ENCODE measurements around the gene PATJ.
"Not testable (repeated sequence)": the region's sequence is repeated elsewhere in the genome, so short reads cannot be mapped to it uniquely, and the experiment has no call there.

Gene PATJ

DNA sequence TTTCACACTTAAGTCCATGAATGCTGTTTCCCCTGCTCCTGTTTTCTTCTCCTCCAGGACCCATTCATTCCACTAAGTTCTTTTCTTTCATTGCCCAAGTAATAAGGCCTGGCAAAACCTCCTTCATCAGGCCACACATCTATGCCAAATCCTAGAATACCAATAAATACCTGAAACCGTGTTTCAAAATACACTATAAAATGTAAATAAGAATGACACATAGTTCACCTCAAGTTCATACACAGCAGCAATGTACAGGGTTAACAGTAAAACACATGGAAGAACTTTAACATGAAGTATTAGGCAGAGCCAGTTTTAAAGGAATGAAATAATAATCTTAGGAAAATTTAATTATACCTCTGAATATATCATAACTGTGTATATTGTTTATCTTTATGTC lies 365.6 kb downstream of the PATJ start:
- DNase-seq = no peak

DNA sequence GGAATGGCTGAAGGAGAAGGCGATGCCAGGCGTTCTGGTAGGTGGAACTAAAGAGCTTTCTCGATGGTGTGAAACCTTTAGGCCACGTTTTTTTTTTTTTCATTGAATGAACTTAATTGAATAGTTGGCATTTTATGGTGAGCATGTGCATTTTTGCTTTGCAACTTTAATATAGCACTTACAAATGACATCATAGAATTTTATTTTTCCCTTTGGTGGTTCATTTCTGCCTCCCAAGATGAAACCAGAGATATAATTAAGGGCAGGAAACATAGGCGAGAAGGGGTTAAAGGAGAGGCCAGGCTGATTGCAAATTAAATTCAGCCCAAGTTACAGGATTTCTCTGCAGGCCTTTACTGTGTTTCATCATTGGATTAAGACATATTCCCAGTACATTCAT lies 366.8 kb downstream of the PATJ start:
- DNase-seq = no peak

- no peak for DNase-seq
Measured at GRCh38 chr1:62110198-62110817, 368.0 kb downstream of the PATJ start.

DNA sequence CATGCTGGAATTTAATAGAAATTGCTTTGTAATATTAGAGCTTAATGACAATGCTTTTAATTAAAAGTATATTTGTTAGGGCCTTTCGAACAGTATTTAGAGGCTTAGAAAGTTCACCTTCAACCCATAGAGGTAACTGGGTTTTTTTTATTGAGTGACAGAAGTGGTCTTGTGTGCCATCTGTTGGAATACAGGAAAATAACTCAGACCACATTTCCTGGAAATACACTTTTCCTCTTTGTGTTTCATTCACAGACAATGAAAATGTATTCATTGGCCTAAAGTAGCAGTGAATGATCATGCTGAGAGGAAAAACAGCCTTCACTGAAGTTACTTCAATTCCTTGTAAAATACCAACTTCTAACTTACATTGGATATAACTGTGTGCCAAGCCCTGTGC lies 368.8 kb downstream of the PATJ start:
- no peak for DNase-seq

- DNase-seq = no peak
Measured at GRCh38 chr1:62113507-62113906, 371.2 kb downstream of the PATJ start.

DNA sequence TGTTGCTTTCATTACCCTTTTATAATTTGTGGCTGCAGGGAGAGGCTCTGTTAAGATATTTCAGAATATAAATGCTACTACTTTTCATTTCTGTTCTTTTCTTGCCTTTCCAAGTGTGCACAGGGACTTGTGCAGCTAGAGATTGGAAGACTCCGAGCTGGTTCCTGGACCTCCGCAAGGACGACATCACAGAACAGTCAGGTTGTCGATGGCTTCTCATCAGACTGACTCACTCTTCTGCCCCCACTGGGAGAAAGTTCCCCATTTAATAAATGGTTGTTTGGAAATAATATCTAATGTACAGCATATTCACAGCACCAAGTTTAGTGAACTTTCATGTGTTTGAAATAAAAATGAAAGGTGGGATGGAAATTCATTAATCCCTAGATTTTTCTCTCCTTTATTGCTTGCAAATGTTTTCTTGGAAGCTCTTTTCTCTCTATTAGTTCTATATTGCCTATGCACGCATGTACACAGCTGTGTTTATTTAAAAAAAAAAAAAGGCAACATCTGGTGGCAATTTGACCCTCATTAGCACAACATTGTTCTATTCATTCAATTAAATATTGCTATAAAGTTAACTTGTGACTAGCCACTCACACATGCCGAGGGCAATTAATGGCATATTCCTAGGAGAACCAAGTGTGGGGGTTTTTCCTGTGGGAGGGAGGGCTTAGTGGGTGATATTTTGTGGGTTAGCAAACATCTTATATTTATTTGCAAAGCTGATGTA lies 374.9 kb downstream of the PATJ start:
- DNase-seq = no peak

DNA sequence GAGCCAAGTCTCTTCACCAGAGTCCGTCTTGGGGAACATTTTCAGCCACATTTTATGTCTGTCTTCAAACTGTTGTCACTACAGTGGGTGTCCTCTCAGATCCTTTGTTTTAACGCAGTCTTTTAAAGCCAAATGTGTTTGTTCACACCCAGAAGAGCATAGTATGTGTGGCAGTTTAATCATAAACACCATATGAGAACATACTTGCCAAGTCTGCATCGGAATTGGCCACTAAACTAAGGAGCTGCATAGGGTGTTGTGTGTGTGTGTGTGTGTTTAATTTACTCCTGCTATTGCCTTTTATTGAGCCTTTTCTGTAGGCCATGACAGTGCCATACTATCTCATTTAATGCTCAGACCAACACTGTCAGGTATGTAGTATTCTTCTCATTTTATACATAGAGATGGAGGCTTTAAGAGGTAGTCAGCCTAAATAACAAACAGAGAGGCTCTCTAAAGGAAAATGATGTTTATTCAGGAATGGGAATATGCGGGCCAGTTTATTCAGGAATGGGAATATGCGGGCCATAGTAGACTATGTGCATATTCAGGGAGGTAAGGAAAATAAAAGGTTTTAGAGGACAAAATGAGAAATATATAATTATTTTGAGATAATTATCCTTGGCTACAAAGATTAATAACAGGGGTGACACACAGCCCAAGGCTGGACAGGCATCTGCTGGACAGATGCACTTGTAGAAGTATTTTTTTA lies 384.5 kb downstream of the PATJ start:
- DNase-seq = no peak

DNA sequence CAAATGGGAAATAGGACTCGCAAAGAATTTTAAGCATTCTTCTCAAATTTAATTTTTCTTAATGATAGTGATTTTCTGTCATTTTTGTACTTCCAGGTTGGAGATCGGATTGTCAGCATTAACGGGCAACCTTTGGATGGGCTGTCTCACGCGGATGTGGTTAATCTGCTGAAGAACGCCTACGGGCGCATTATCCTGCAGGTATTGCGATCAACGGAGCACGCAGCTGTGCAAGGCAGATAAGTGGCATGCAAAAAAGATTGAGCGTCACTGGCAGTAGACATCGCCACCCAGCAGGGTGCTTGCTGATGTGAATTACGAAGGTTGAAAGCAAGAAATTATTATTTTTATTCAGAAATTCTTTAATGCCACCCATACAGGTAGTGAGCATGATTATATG lies 386.5 kb downstream of the PATJ start:
- no peak for DNase-seq

GRCh38 chr1:62131093-62131725 lies 388.9 kb downstream of the PATJ start:
- no peak for DNase-seq

GRCh38 chr1:62138029-62138428 lies 395.7 kb downstream of the PATJ start:
- DNase-seq = no peak

DNA sequence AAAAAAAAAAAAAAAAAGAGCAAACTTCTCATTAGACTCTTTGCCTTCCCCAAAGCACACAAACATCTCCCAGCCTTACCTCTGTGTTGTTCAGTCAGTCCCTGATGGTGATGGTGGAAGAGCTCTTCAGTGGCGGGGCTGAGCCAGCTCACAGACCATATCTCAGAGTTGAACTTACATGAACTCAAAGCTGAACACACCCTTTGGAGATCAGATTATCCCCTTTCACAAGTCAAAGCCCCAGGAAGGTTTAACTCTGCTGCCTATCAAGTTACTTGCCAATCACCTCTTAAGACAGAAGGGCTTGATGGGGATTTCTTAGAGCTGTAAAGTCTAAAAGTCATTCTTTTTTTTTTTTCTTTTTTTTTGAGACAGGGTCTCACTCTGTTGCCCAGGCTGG lies 397.1 kb downstream of the PATJ start:
- DNase-seq = no peak

DNA sequence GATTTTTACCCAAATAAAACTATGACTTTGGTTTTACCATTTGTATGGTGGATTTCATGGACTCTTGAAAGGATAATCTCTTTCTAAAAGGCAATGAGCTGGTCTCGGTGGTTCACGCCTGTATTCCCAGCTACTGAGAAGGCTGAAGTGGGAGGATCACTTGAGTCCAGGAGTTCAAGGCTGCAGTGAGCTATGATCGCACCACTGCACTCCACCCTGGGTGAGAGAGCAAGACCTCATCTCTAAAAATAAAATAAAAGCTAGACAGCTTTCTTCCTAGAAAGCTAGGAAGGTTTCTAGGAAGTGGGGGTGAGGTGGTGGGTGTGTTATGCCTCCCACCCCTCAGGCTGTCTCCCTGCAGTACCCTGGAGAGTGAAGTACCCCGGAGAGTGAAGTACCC lies 398.4 kb downstream of the PATJ start:
- no peak for DNase-seq

DNA sequence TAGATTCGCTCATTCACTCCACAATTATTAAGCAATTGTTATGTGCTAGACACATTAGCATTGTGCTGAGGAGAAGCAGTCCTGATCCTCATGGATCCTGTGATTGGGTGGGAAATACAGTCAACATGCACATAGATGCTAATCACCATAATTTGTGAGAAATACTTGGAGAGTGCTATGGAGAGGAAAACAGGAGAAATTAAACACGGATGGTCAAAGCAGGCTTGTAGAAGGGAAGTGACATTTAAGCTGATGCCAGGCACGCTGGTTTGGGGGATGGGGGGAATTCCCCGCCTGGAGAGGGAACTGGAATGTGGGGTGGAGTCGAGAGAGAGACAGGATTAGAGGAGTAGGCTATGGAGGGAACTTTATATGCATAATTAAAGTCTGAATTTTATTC lies 400.2 kb downstream of the PATJ start:
- DNase-seq = no peak

DNA sequence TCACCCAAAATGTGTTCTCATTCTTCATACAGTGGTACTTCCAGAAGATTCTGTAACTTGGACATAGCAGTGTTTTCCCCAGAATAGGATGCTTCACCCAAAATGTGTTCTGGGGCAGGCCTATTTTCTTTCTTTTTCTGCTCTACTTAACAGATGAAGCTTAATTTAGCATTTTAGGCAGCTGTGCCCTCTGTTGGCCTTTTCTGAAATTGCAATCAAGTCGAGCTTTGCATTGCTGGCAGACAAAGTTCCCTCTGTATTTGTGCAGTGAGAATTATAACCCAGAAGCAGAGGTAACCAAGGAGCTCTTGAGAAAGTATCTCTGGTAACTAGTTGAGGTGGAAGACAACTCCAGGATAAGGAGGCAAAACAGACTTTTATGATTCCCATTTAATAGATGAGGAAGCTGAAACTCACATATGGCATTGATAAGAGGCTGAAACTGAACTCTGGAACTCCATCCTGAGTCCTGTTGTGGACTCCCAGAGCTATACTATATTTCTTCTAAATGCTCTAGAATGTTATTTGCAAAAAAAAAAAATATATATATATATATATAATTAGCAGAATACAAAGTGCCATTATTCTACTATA lies 402.1 kb downstream of the PATJ start:
- DNase-seq = peak in 1 of 2 donors; percentile 38

GRCh38 chr1:62159940-62160348 lies 417.7 kb downstream of the PATJ start:
- DNase-seq = no peak

DNA sequence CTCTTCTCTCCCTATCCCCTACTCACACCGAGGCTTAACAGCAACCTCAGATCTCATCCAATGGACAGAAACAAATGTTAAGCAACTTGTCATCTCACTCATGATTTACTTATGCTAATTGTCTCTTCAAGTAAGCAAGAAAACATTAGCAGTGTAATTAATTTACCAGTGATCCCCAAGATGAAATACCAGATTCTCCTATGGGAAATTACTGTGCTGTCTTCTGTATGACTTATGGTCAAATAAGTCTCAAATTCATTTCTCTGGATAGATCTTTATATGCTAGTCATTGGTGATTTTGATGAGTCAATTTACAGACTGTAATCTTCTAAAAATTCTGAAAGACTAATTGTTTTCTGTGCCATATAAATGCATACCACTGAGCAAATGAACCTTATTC lies 419.4 kb downstream of the PATJ start:
- DNase-seq = no peak

GRCh38 chr1:62170380-62170779 lies 428.1 kb downstream of the PATJ start:
- not testable (repeated sequence) for DNase-seq

DNA sequence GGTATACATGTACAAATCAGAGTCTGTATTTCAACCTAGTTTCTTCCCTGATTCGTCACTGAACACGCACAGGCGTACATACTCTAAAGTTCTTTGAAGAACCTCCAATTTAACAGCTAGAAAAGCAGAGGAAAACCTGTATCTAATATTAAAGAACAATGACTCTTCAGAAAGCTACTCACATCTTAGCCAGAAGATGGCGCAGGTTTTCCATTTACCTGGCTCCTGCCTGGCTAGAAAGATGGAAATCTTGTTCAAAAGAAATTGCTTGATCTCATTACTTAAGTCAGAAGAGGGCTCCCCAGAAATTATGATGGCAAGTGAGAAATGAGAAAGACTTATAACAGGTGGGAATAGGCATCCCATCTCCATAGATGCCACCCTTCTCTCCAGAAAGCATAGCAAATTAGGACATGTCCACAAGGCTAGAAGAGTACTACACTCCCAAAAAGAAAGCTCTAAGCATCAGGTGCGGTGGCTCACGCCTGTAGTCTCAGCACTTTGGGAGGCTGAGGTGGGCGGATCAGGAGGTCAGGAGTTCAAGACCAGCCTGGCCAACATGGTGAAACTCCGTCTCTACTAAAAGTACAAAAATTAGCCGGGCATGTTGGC lies 433.4 kb downstream of the PATJ start:
- DNase-seq = peak in 1 of 2 donors; percentile 44

- no peak for DNase-seq
Measured at GRCh38 chr1:62176597-62177312, 434.5 kb downstream of the PATJ start.

DNA sequence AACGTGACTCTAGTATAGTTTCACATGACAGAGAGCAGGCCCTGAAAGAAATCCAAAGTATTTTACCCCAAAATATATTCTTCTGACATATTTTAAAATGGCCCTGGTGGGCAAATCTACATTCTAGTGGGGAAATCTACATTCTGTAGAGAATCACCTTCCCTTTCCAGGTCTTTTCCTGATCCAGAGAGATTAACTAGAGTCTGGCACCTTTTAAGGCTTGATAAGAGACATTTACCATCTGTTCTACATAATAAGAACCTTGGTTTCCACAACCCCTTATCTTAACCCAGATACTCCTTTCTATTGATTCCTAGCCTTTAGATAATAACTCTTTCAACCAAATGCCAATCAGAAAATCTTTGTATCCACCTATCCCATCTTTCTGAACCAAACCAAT lies 435.3 kb downstream of the PATJ start:
- DNase-seq = no peak

- no peak for DNase-seq
Measured at GRCh38 chr1:62178372-62178771, 436.1 kb downstream of the PATJ start.

DNA sequence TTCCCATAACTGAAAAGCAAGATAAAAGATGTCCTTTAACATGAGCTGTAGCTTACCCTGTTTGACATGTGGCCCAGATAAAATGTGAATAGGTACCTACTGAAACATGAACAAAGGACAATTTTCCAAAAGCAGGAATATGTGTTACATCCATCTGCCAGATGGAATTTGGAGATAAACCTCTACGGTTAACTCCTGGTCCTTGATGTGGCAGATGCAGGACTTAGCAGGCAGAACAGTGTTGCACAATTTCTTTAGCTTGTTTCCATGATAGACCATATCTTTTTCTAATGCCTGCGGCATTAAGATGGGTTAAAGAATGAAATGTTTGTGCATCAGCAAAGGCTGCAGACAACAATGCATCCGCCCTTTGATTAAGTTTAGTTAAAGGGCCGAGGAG lies 437.8 kb downstream of the PATJ start:
- not testable (repeated sequence) for DNase-seq
